OCI-LY1 (cell line): ENCODE results near the gene ILDR1.

Experiments
- H2AFZ ChIP-seq: fragments of 200-600 bp; sonication (generic), shearing (Covaris generic); 2 replicates; pipeline ENCODE4 v1.6.0; 2014; ENCODE audit warnings: antibody characterized with exemption, mild to moderate bottlenecking, low read length
- H3F3A ChIP-seq: fragments of 200-600 bp; sonication (generic), shearing (Covaris generic); 2 replicates; pipeline ENCODE4 v1.6.0; 2014; ENCODE audit warnings: mild to moderate bottlenecking, antibody characterized with exemption, low read length, moderate library complexity; ENCODE audit not compliant: insufficient read depth
- H3K27ac ChIP-seq: fragments of 200-600 bp; sonication (generic); 2 replicates; pipeline ENCODE4 v1.5.1; 2014; ENCODE audit warnings: low read length, mixed run types, mild to moderate bottlenecking, low read depth; ENCODE audit not compliant: poor library complexity, severe bottlenecking
- H3K27me3 ChIP-seq: fragments of 200-600 bp; sonication (generic); 2 replicates; pipeline ENCODE4 v1.6.0; 2014; ENCODE audit warnings: antibody characterized with exemption, mild to moderate bottlenecking, low read length, moderate library complexity; ENCODE audit not compliant: insufficient read depth
- H3K36me3 ChIP-seq: fragments of 200-600 bp; sonication (generic); 2 replicates; pipeline ENCODE4 v1.6.1; 2014; ENCODE audit warnings: mild to moderate bottlenecking, antibody characterized with exemption, low read length, moderate library complexity, mixed read lengths; ENCODE audit not compliant: insufficient read depth
- H3K4me1 ChIP-seq: fragments of 200-600 bp; sonication (generic); 2 replicates; pipeline ENCODE4 v1.5.1; 2014; ENCODE audit warnings: mild to moderate bottlenecking, low read length, moderate library complexity; ENCODE audit not compliant: insufficient read depth, severe bottlenecking
- H3K4me2 ChIP-seq: fragments of 200-600 bp; sonication (generic), shearing (Covaris generic); 2 replicates; pipeline ENCODE4 v1.6.1; 2014; ENCODE audit warnings: low read length
- H3K4me3 ChIP-seq: fragments of 200-600 bp; sonication (generic); 2 replicates; pipeline ENCODE4 v1.5.1; 2014; ENCODE audit warnings: low read length, low read depth, mild to moderate bottlenecking, mixed read lengths; ENCODE audit not compliant: poor library complexity, severe bottlenecking
- H3K79me2 ChIP-seq: fragments of 200-600 bp; shearing (Covaris generic); 2 replicates; pipeline ENCODE4 v1.6.1; 2016; ENCODE audit warnings: mixed run types, low read length, mixed read lengths; ENCODE audit not compliant: insufficient read depth
- H3K9ac ChIP-seq: fragments of 200-600 bp; sonication (generic), shearing (Covaris generic); 2 replicates; pipeline ENCODE4 v1.6.1; 2014; ENCODE audit warnings: mild to moderate bottlenecking, low read length, mixed read lengths
- H3K9me2 ChIP-seq: fragments of 200-600 bp; sonication (generic), shearing (Covaris generic); 2 replicates; pipeline ENCODE4 v1.6.1; 2014; ENCODE audit warnings: low read depth, mild to moderate bottlenecking, low read length, mixed read lengths
- H3K9me3 ChIP-seq: fragments of 200-600 bp; shearing (Covaris generic); 2 replicates; pipeline ENCODE4 v1.6.1; 2014; ENCODE audit warnings: low read length, mixed read lengths
- H4K20me1 ChIP-seq: fragments of 200-600 bp; sonication (generic), shearing (Covaris generic); 2 replicates; pipeline ENCODE4 v1.6.0; 2016; ENCODE audit warnings: mild to moderate bottlenecking, low read length; ENCODE audit not compliant: insufficient read depth
- CTCF ChIP-seq: fragments of 200-600 bp; sonication (generic), shearing (Covaris generic); IDR thresholded peaks from 2 replicates; pipeline ENCODE4 v1.5.1; 2017; ENCODE audit warnings: mild to moderate bottlenecking, antibody characterized with exemption, low read length, moderate library complexity, mixed read lengths
- EZH2 ChIP-seq: fragments of 200-600 bp; sonication (generic), shearing (Covaris generic); IDR thresholded peaks from 2 replicates; pipeline ENCODE4 v1.8.0; 2017; ENCODE audit warnings: borderline replicate concordance, mixed run types, mild to moderate bottlenecking, antibody characterized with exemption, low read length, moderate library complexity, mixed read lengths

Gene ILDR1

GRCh38 chr3:121998611-121999473, 23.2 kb downstream of the ILDR1 start:
- Histone ChIP-seq H2AFZ (no peak overlapping the region), H3K27me3 (no peaks in the 10 kb centered on the region), H3K4me3 (no peak overlapping the region), H3F3A (no peaks in the 10 kb centered on the region), H4K20me1 (no peaks in the 10 kb centered on the region), H3K9ac (no peak overlapping the region), H3K9me3 (no peaks in the 10 kb centered on the region), H3K27ac (peak overlapping the region; percentile 37), H3K4me1 (peaks cover 70% of the 10 kb centered on the region), H3K9me2 (no peaks in the 10 kb centered on the region), H3K36me3 (peaks cover 16% of the 10 kb centered on the region; the same call in 1 of the 2 replicates), H3K79me2 (no peaks in the 10 kb centered on the region), H3K4me2 (no peak overlapping the region)
- TF ChIP-seq EZH2 (no peak), CTCF (no peak)

- Histone ChIP-seq H3F3A (no peaks in the 10 kb centered on the region), H3K27ac (peak overlapping the region; percentile 37), H3K9ac (no peak overlapping the region), H3K27me3 (no peaks in the 10 kb centered on the region), H3K9me3 (no peaks in the 10 kb centered on the region), H3K9me2 (no peaks in the 10 kb centered on the region), H4K20me1 (no peaks in the 10 kb centered on the region), H3K4me1 (peaks cover 70% of the 10 kb centered on the region), H2AFZ (no peak overlapping the region), H3K4me3 (no peak overlapping the region), H3K79me2 (no peaks in the 10 kb centered on the region), H3K4me2 (no peak overlapping the region), H3K36me3 (peaks cover 16% of the 10 kb centered on the region; the same call in 1 of the 2 replicates)
- TF ChIP-seq CTCF (no peak), EZH2 (no peak)
These were observed 23.9 kb downstream of the ILDR1 start for GRCh38 chr3:121998030-121998580.

- Histone ChIP-seq H3K4me2 (no peak overlapping the region), H3K4me3 (no peak overlapping the region), H3K27me3 (no peaks in the 10 kb centered on the region), H4K20me1 (no peaks in the 10 kb centered on the region), H3K4me1 (peaks cover 70% of the 10 kb centered on the region), H3F3A (no peaks in the 10 kb centered on the region), H3K79me2 (no peaks in the 10 kb centered on the region), H3K36me3 (peaks cover 16% of the 10 kb centered on the region; the same call in 1 of the 2 replicates), H3K9me2 (no peaks in the 10 kb centered on the region), H2AFZ (no peak overlapping the region), H3K9ac (no peak overlapping the region), H3K9me3 (no peaks in the 10 kb centered on the region), H3K27ac (peak overlapping the region; percentile 37)
- no peak for TF ChIP-seq CTCF
These were observed 24.7 kb downstream of the ILDR1 start for GRCh38 chr3:121997372-121997771.
